Muscle layer of duodenum (tissue), 2 donors: ENCODE data around the gene SMIM45.

Source experiments
- H3K27ac ChIP-seq: one replicate; pipeline ENCODE4 v1.7.0; 2013; ENCODE audit warnings: mild to moderate bottlenecking, low read length
- H3K27me3 ChIP-seq: one replicate; pipeline ENCODE4 v1.7.0; 2013; ENCODE audit warnings: low read depth, mild to moderate bottlenecking, control low read depth, low read length
- H3K36me3 ChIP-seq, 2 donors: one replicate each; pipeline ENCODE4 v1.7.0; 2013; ENCODE audit warnings: low read length in 2 of 2, control low read depth in 1 of 2, mild to moderate bottlenecking in 1 of 2; ENCODE audit not compliant: insufficient read depth in 2 of 2, control insufficient read depth in 1 of 2
- H3K4me1 ChIP-seq, 2 donors: one replicate each; pipeline ENCODE4 v1.7.0; 2013; ENCODE audit warnings: low read length in 2 of 2, mild to moderate bottlenecking in 2 of 2, control low read depth in 1 of 2, moderate library complexity in 1 of 2; ENCODE audit not compliant: insufficient read depth in 2 of 2, control insufficient read depth in 1 of 2
- H3K4me3 ChIP-seq, 2 donors: one replicate each; pipeline ENCODE4 v1.7.0; 2013; ENCODE audit warnings: low read length in 2 of 2, low read depth in 1 of 2, mild to moderate bottlenecking in 1 of 2
- H3K9me3 ChIP-seq, 2 donors: one replicate each; pipeline ENCODE4 v1.7.0; 2013; ENCODE audit warnings: low read length in 2 of 2, control low read depth in 1 of 2, mild to moderate bottlenecking in 1 of 2; ENCODE audit not compliant: control insufficient read depth in 1 of 2
- donor health status: healthy.

Gene SMIM45

GRCh38 chr22:41976961-41977566, 25.1 kb downstream of the SMIM45 start:
- Histone ChIP-seq H3K9me3 (no peaks in the 10 kb centered on the region), H3K27ac (no peak overlapping the region), H3K4me1 (peaks cover 0 to 10% of the 10 kb centered on the region in 2 donors), H3K27me3 (peaks cover 10% of the 10 kb centered on the region), H3K4me3 (peak overlapping the region; percentile 11 to 61), H3K36me3 (no peaks in the 10 kb centered on the region)

- Histone ChIP-seq H3K4me3 (no peak overlapping the region), H3K36me3 (no peaks in the 10 kb centered on the region), H3K27ac (no peak overlapping the region), H3K9me3 (no peaks in the 10 kb centered on the region), H3K27me3 (peaks cover 10% of the 10 kb centered on the region), H3K4me1 (peaks cover 0 to 10% of the 10 kb centered on the region in 2 donors)
Observed at GRCh38 chr22:41978732-41979131, 26.8 kb downstream of the SMIM45 start.

GRCh38 chr22:41979423-41980250, 27.7 kb downstream of the SMIM45 start:
- H3K27me3 ChIP-seq: peaks cover 10% of the 10 kb centered on the region
- H3K4me1 ChIP-seq: peaks cover 0 to 10% of the 10 kb centered on the region in 2 donors
- no peak overlapping the region for H3K4me3 ChIP-seq
- H3K9me3 ChIP-seq: no peaks in the 10 kb centered on the region
- no peaks in the 10 kb centered on the region for H3K36me3 ChIP-seq
- H3K27ac ChIP-seq: no peak overlapping the region

GRCh38 chr22:41982865-41983264, 30.9 kb downstream of the SMIM45 start:
- H3K36me3 ChIP-seq: no peaks in the 10 kb centered on the region

GRCh38 chr22:41983513-41984405, 31.8 kb downstream of the SMIM45 start:
- Histone ChIP-seq H3K9me3 (no peaks in the 10 kb centered on the region), H3K36me3 (no peaks in the 10 kb centered on the region), H3K27me3 (no peaks in the 10 kb centered on the region), H3K4me1 (no peaks in the 10 kb centered on the region), H3K27ac (no peak overlapping the region), H3K4me3 (no peak overlapping the region)

More at GRCh38 chr22:41982865-41983264, 30.9 kb downstream of the SMIM45 start:
- no peaks in the 10 kb centered on the region for H3K9me3 ChIP-seq
- H3K27ac ChIP-seq: no peak overlapping the region
- no peak overlapping the region for H3K4me3 ChIP-seq
- H3K27me3 ChIP-seq: no peaks in the 10 kb centered on the region
- H3K4me1 ChIP-seq: no peaks in the 10 kb centered on the region

- Histone ChIP-seq H3K27ac (no peak overlapping the region), H3K27me3 (no peaks in the 10 kb centered on the region), H3K9me3 (no peaks in the 10 kb centered on the region), H3K36me3 (no peaks in the 10 kb centered on the region), H3K4me3 (no peak overlapping the region), H3K4me1 (no peaks in the 10 kb centered on the region)
Observed at GRCh38 chr22:41987276-41987675, 35.3 kb downstream of the SMIM45 start.

- no peaks in the 10 kb centered on the region for H3K4me1 ChIP-seq
Observed at GRCh38 chr22:41989246-41989645, 37.3 kb downstream of the SMIM45 start.

GRCh38 chr22:41991111-41991510, 39.2 kb downstream of the SMIM45 start:
- Histone ChIP-seq H3K27me3 (no peaks in the 10 kb centered on the region), H3K4me3 (no peak overlapping the region), H3K4me1 (no peaks in the 10 kb centered on the region), H3K9me3 (no peaks in the 10 kb centered on the region), H3K27ac (no peak overlapping the region), H3K36me3 (no peaks in the 10 kb centered on the region)

More at GRCh38 chr22:41989246-41989645, 37.3 kb downstream of the SMIM45 start:
- Histone ChIP-seq H3K27me3 (no peaks in the 10 kb centered on the region), H3K27ac (no peak overlapping the region), H3K36me3 (no peaks in the 10 kb centered on the region), H3K4me3 (no peak overlapping the region), H3K9me3 (no peaks in the 10 kb centered on the region)

- Histone ChIP-seq H3K4me3 (no peak overlapping the region), H3K9me3 (no peaks in the 10 kb centered on the region), H3K27me3 (no peaks in the 10 kb centered on the region), H3K27ac (no peak overlapping the region), H3K4me1 (no peaks in the 10 kb centered on the region), H3K36me3 (no peaks in the 10 kb centered on the region)
Observed at GRCh38 chr22:41992496-41992895, 40.5 kb downstream of the SMIM45 start.

- no peaks in the 10 kb centered on the region for H3K4me1 ChIP-seq
- H3K9me3 ChIP-seq: peaks cover 0 to 5% of the 10 kb centered on the region in 2 donors
- no peaks in the 10 kb centered on the region for H3K27me3 ChIP-seq
- no peak overlapping the region for H3K27ac ChIP-seq
- no peak overlapping the region for H3K4me3 ChIP-seq
- H3K36me3 ChIP-seq: no peaks in the 10 kb centered on the region
Observed at GRCh38 chr22:41995211-41995610, 43.3 kb downstream of the SMIM45 start.

- H3K27ac ChIP-seq: no peak overlapping the region
- H3K9me3 ChIP-seq: peaks cover 0 to 10% of the 10 kb centered on the region in 2 donors
- no peaks in the 10 kb centered on the region for H3K27me3 ChIP-seq
- no peak overlapping the region for H3K4me3 ChIP-seq
- no peaks in the 10 kb centered on the region for H3K36me3 ChIP-seq
- H3K4me1 ChIP-seq: no peaks in the 10 kb centered on the region
Observed at GRCh38 chr22:41996826-41997225, 44.9 kb downstream of the SMIM45 start.
